WI38 (cell line): ENCODE results near the gene GCNT1.
"Not testable (repeated sequence)": the region's sequence is repeated elsewhere in the genome, so short reads cannot be mapped to it uniquely, and the experiment has no call there.

ENCODE experiments used
- H3K4me3 ChIP-seq: 2 replicates; pipeline ENCODE4 v1.5.1; 2011; ENCODE audit warnings: low read depth, mild to moderate bottlenecking, control low read depth, low read length
- TF ChIP-seq, protein P1 (sequence below): IDR thresholded peaks from 2 replicates; pipeline ENCODE4 v1.5.1; 2012; ENCODE audit warnings: low read depth, mild to moderate bottlenecking, control low read depth, low read length

The GCNT1 gene

GRCh38 chr9:76521244-76521681, 62.3 kb downstream of the GCNT1 start:
- TF ChIP-seq, protein P1, sequence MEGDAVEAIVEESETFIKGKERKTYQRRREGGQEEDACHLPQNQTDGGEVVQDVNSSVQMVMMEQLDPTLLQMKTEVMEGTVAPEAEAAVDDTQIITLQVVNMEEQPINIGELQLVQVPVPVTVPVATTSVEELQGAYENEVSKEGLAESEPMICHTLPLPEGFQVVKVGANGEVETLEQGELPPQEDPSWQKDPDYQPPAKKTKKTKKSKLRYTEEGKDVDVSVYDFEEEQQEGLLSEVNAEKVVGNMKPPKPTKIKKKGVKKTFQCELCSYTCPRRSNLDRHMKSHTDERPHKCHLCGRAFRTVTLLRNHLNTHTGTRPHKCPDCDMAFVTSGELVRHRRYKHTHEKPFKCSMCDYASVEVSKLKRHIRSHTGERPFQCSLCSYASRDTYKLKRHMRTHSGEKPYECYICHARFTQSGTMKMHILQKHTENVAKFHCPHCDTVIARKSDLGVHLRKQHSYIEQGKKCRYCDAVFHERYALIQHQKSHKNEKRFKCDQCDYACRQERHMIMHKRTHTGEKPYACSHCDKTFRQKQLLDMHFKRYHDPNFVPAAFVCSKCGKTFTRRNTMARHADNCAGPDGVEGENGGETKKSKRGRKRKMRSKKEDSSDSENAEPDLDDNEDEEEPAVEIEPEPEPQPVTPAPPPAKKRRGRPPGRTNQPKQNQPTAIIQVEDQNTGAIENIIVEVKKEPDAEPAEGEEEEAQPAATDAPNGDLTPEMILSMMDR, result no peak
- no peak overlapping the region for H3K4me3 ChIP-seq

DNA sequence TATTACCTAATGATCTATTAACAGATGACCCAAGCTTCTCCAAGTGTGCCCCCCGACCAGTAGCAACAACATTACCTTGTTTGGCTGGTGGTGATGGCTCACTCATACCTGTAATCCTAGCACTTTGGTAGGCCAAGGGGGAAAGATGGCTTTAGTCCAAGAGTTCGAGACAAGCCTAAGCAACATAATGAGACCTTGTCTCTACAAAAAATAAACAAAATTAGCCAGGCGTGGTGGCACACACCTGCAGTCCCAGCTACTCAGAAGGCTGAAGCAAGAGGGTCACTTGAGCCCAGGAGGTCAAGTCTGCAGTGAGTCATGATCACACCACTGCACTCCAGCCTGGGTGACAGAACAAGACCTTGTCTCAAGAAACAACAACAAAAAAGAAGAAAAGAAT, 62.9 kb downstream of the GCNT1 start:
- TF ChIP-seq, protein P1, result no peak

GRCh38 chr9:76523617-76524200, 64.7 kb downstream of the GCNT1 start:
- H3K4me3 ChIP-seq, result not testable (repeated sequence)

More for the DNA sequence above, 62.9 kb downstream of the GCNT1 start:
- H3K4me3 ChIP-seq, result no peak overlapping the region

GRCh38 chr9:76525196-76525595, 66.2 kb downstream of the GCNT1 start:
- TF ChIP-seq, protein P1, result no peak
- no peak overlapping the region for H3K4me3 ChIP-seq

DNA sequence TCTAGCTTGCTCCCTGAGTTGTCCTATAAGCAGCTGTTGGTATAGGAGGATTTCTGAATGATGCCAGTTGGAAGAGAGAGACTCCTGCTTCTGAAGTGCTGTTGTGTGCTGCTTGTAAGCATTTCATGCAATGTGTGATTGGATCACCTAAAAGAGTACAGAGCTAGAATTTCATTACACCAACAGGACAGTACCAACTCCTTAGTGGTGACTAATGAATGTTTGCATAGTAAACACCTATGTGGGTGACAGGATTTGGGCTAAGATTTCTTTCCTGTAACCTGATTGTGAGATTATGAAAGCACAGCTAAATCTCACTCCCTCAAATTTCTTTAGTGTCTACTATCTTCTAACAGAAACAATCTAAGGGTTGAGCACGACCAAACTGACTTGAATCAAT, 67.0 kb downstream of the GCNT1 start:
- TF ChIP-seq, protein P1, result no peak
- no peak overlapping the region for H3K4me3 ChIP-seq

GRCh38 chr9:76528056-76528455, 69.1 kb downstream of the GCNT1 start:
- TF ChIP-seq, protein P1, result no peak
- no peak overlapping the region for H3K4me3 ChIP-seq

- TF ChIP-seq, protein P1, result no peak
- no peak overlapping the region for H3K4me3 ChIP-seq
These were observed 69.7 kb downstream of the GCNT1 start for GRCh38 chr9:76528642-76529190.

- TF ChIP-seq, protein P1, result no peak
- H3K4me3 ChIP-seq, result no peak overlapping the region
These were observed 70.7 kb downstream of the GCNT1 start for GRCh38 chr9:76529653-76530052.
